Upper lobe of right lung (tissue), 1 donor: Measurements from ENCODE around the gene NKD2. TPM values are rescaled to one million over a fixed set of nuclear protein-coding genes. Genes with fewer than 3 reads are reported as not detected.
A peak's percentile ranks its signal among the peaks of the same experiment; 100 is the strongest.

Experiments used
- ATAC-seq: fragments of 200-7000 bp; cut with Tn5 transposase; one replicate; pipeline ENCODE4 v1.9.1; 2020; ENCODE audit warnings: mild to moderate bottlenecking, moderate library complexity
- DNase-seq: peaks from one replicate; pipeline ENCODE4 v3.0.0-alpha.2; 2020
- H3K27ac ChIP-seq: fragments of 200-600 bp; one replicate; pipeline ENCODE4 v1.8.0; 2022
- H3K27me3 ChIP-seq: fragments of 200-600 bp; one replicate; pipeline ENCODE4 v1.8.0; 2022; ENCODE audit warnings: mild to moderate bottlenecking
- H3K36me3 ChIP-seq: fragments of 200-600 bp; one replicate; pipeline ENCODE4 v1.8.0; 2022
- H3K4me1 ChIP-seq: fragments of 200-600 bp; one replicate; pipeline ENCODE4 v1.8.0; 2022
- H3K4me3 ChIP-seq: fragments of 200-600 bp; one replicate; pipeline ENCODE4 v1.8.0; 2022; ENCODE audit warnings: mild to moderate bottlenecking
- H3K9me3 ChIP-seq: fragments of 200-600 bp; one replicate; pipeline ENCODE4 v1.8.0; 2022
- CTCF ChIP-seq: fragments of 200-600 bp; IDR thresholded peaks from one replicate; pipeline ENCODE4 v1.8.0; 2022; ENCODE audit warnings: antibody characterized with exemption
- intact Hi-C: fragments of 100-400 bp; cut with DNase I; formaldehyde crosslinking; loops from one replicate; pipeline ENCODE4 v1.11.0; 2022
- total RNA-seq: library from RNA; stranded (reverse); fragmentation: NEBNext Ultra II Directional; extraction: Animal tissue kit (Norgen Biotek cat#: 25700); gene quantifications from one replicate; pipeline ENCODE4 v1.2.1, GENCODE V29; 2021
- donor health status: DM: no; HTN: yes; CAD: no; lungs with severe emphysema.

NKD2 gene
- total RNA-seq, 1 donor from 2014 or later, result 64.4 TPM

DNA sequence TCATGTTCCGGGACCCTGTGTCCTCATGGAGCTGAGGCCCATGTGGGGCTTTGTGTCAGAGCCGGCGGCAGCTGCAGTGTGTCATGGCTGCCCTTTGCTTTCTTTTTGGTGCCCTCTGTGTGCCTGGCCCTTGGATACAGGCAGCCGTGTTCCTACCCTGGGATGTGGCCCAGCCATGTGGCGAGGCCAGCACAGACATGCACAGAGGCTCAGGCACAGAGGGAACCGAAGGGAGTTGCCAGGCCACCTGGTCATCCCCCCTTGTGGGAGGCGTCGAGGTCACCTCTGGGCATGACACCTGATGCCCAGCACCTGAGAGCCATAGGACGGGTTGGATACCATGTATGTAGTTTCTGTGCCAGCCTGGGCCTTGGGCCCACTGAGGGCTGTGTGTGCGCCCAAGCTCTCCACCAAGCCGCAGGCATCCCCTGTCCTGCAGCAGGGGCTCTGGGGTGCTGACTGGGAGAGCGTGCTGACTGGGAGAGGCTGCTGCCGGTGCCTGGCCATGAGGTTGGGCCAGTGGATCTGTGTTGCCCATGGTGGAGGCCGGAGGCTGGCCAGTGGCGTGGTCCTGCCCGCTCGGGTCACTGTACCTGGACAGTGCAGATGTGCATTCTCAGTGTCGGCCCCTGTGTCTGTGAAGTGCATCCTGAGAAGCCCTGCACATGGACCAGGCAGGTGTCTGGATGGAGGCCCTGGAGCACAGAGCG is 4.8 kb downstream of the NKD2 start:
- no peak overlapping the region for H3K27ac ChIP-seq
- ATAC-seq (no peak), DNase-seq (no peak)
- H3K36me3 ChIP-seq, result no peaks in the 10 kb centered on the region
- no peaks in the 10 kb centered on the region for H3K9me3 ChIP-seq
- no peak for TF ChIP-seq CTCF
- peaks cover 9% of the 10 kb centered on the region for H3K4me1 ChIP-seq
- H3K27me3 ChIP-seq, result peaks cover 31% of the 10 kb centered on the region
- H3K4me3 ChIP-seq, result no peak overlapping the region
- intact Hi-C loops, result no loop called here

DNA sequence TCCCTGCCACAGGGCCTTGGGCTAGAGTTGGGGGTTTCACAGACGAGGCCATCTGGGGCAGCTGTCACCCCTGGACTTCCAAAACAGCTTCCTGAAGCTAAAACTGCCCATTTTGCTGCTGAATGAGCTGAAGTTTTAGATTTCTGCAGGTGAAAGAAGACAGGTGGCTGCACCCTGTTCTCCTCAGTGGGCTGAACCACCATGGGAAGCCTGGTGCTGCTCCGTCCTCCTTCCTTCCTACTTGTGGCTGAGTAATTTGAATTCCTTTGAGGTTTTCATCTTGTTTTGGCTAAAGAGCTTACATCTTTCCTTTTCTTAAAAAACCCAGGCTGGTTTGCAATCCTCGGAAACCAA is 5.3 kb downstream of the NKD2 start:
- H3K4me3 ChIP-seq, result no peak overlapping the region
- no peaks in the 10 kb centered on the region for H3K36me3 ChIP-seq
- peaks cover 28% of the 10 kb centered on the region for H3K27me3 ChIP-seq
- TF ChIP-seq CTCF, result no peak
- intact Hi-C loops, result no loop called here
- no peaks in the 10 kb centered on the region for H3K9me3 ChIP-seq
- DNase-seq, result no peak
- peaks cover 9% of the 10 kb centered on the region for H3K4me1 ChIP-seq
- no peak overlapping the region for H3K27ac ChIP-seq
- no peak for ATAC-seq

GRCh38 chr5:1014346-1014745 is 5.7 kb downstream of the NKD2 start:
- H3K9me3 ChIP-seq, result no peaks in the 10 kb centered on the region
- ATAC-seq, result peak; percentile 7
- H3K4me1 ChIP-seq, result peaks cover 9% of the 10 kb centered on the region
- peaks cover 24% of the 10 kb centered on the region for H3K27me3 ChIP-seq
- intact Hi-C loops, result no loop called here
- DNase-seq, result no peak
- H3K36me3 ChIP-seq, result no peaks in the 10 kb centered on the region
- H3K4me3 ChIP-seq, result no peak overlapping the region
- no peak overlapping the region for H3K27ac ChIP-seq
- TF ChIP-seq CTCF, result no peak

GRCh38 chr5:1014781-1015221 is 6.2 kb downstream of the NKD2 start:
- DNase-seq, result no peak
- intact Hi-C loops, result no loop called here
- no peak overlapping the region for H3K4me3 ChIP-seq

DNA sequence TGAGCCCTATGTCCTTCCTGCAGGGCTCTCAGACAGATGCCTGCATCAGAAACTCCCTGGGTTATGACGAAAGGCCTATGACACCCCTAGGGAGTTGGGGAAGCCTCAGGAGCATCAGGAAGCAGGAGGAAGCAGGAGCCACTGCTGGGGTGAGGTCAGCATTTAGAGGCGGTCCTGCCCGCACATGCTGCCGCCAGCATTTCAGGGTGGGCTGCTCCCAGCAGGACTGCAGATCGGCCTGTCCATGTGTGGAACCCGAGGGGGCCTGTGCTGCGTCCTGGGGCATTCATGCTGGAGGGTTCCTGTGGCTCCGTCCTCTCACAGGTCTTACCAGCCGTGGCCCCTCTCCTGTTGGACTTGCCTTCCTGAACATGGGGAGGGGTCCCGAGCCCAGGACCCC is 6.9 kb downstream of the NKD2 start:
- intact Hi-C loops, result no loop called here
- Histone ChIP-seq H3K27ac (no peak overlapping the region), H3K27me3 (peaks cover 12% of the 10 kb centered on the region), H3K4me1 (peaks cover 9% of the 10 kb centered on the region), H3K4me3 (no peak overlapping the region), H3K36me3 (no peaks in the 10 kb centered on the region), H3K9me3 (no peaks in the 10 kb centered on the region)
- DNase-seq, result no peak
- no peak for ATAC-seq
- TF ChIP-seq CTCF, result no peak

More at GRCh38 chr5:1014781-1015221, 6.2 kb downstream of the NKD2 start:
- H3K4me1 ChIP-seq, result peaks cover 9% of the 10 kb centered on the region
- no peaks in the 10 kb centered on the region for H3K36me3 ChIP-seq
- H3K27me3 ChIP-seq, result peaks cover 19% of the 10 kb centered on the region
- H3K9me3 ChIP-seq, result no peaks in the 10 kb centered on the region
- H3K27ac ChIP-seq, result no peak overlapping the region
- ATAC-seq, result no peak
- TF ChIP-seq CTCF, result no peak

GRCh38 chr5:1016036-1016435 is 7.4 kb downstream of the NKD2 start:
- ATAC-seq (no peak), DNase-seq (no peak)
- H3K4me1 ChIP-seq, result peaks cover 9% of the 10 kb centered on the region
- TF ChIP-seq CTCF, result no peak
- no peaks in the 10 kb centered on the region for H3K9me3 ChIP-seq
- intact Hi-C loops, result no loop called here
- H3K4me3 ChIP-seq, result no peak overlapping the region
- no peak overlapping the region for H3K27ac ChIP-seq
- peaks cover 7% of the 10 kb centered on the region for H3K27me3 ChIP-seq
- no peaks in the 10 kb centered on the region for H3K36me3 ChIP-seq
